ENCODE data around the gene DDHD1. TPM values are rescaled to one million over a fixed set of nuclear protein-coding genes. Genes with fewer than 3 reads are reported as not detected.
A peak's percentile ranks its signal among the peaks of the same experiment; 100 is the strongest.

The DDHD1 gene
- total and polyA plus RNA-seq, 7 donors = 2.8 to 7.6 (median 4.6) TPM

GRCh38 chr14:53010193-53011040, 142.7 kb downstream of the DDHD1 start:
- DNase-seq (no peak), ATAC-seq (peak in 3 of 4 donors; percentile 12 to 20 (median 14))
- H3K27me3 ChIP-seq (ENCODE audit: insufficient read depth in 3 of 3, low read length in 2 of 3) = no peaks in the 10 kb centered on the region
- WGBS, 3 donors = 40 to 63% (median 47%) methylated on average over 3 of the region's 3 CpGs
- H3K27ac ChIP-seq = no peak overlapping the region
- no peaks in the 10 kb centered on the region for H3K9me3 ChIP-seq
- intact Hi-C loops (cut with DNase I) = no loop called here
- H3K4me1 ChIP-seq = no peaks in the 10 kb centered on the region
- H3K36me3 ChIP-seq (ENCODE audit: insufficient read depth in 1 of 2, low read depth in 1 of 2) = no peaks in the 10 kb centered on the region
- H3K4me3 ChIP-seq = no peak overlapping the region
- no peak for TF ChIP-seq CTCF (IDR thresholded peaks at IDR 0.05)

GRCh38 chr14:53006931-53007562, 146.1 kb downstream of the DDHD1 start:
- no peak overlapping the region for H3K27ac ChIP-seq
- H3K27me3 ChIP-seq (ENCODE audit: insufficient read depth in 3 of 3, low read length in 2 of 3) = no peaks in the 10 kb centered on the region
- no peak for TF ChIP-seq CTCF (IDR thresholded peaks at IDR 0.05)
- ATAC-seq (no peak), DNase-seq (no peak)
- no peaks in the 10 kb centered on the region for H3K36me3 ChIP-seq (ENCODE audit: insufficient read depth in 1 of 2, low read depth in 1 of 2)
- H3K4me3 ChIP-seq = no peak overlapping the region
- H3K9me3 ChIP-seq = no peaks in the 10 kb centered on the region
- WGBS, 3 donors = 54 to 69% (median 55%) methylated on average over 4 of the region's 4 CpGs
- H3K4me1 ChIP-seq = no peaks in the 10 kb centered on the region
- intact Hi-C loops (cut with DNase I) = no loop called here

DNA sequence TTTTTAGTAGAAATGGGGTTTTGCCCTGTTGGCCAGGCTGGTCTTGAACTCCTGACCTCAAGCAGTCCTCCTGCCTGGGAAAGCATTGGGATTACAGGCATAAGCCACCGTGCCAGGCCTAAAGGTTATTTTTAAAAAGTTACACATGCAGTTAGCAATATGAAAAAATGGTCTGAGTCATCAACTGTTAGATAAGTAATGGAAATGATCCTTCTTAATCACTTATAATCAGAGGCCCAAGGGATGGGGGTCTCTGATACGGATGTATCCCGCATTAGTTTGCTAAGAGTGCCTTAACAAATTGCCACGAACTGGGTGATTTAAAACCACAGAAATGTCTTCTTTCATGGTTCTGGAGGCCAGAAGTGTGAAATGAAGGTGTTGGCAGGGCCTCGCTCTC, 148.1 kb downstream of the DDHD1 start:
- no peak for DNase-seq
- 58 to 61% (median 60%) methylated on average over 5 of the region's 5 CpGs for WGBS, 3 donors
- intact Hi-C loops (cut with DNase I) = no loop called here
- ATAC-seq = no peak
- Histone ChIP-seq H3K36me3 (ENCODE audit: insufficient read depth in 1 of 2, low read depth in 1 of 2) (no peaks in the 10 kb centered on the region), H3K4me1 (no peaks in the 10 kb centered on the region), H3K27me3 (ENCODE audit: insufficient read depth in 3 of 3, low read length in 2 of 3) (no peaks in the 10 kb centered on the region), H3K27ac (no peak overlapping the region), H3K4me3 (no peak overlapping the region), H3K9me3 (no peaks in the 10 kb centered on the region)
- TF ChIP-seq CTCF (IDR thresholded peaks at IDR 0.05) = no peak

- TF ChIP-seq CTCF (IDR thresholded peaks at IDR 0.05) = no peak
- Histone ChIP-seq H3K36me3 (ENCODE audit: insufficient read depth in 1 of 2, low read depth in 1 of 2) (no peaks in the 10 kb centered on the region), H3K4me3 (no peak overlapping the region), H3K9me3 (no peaks in the 10 kb centered on the region), H3K27ac (no peak overlapping the region), H3K27me3 (ENCODE audit: insufficient read depth in 3 of 3, low read length in 2 of 3) (no peaks in the 10 kb centered on the region), H3K4me1 (no peaks in the 10 kb centered on the region)
- no peak for DNase-seq
- no peak for ATAC-seq
- WGBS, 3 donors = 92 to 95% (median 93%) methylated on average over 4 of the region's 4 CpGs
- intact Hi-C loops (cut with DNase I) = no loop called here
Observed at GRCh38 chr14:53003776-53004175, 149.3 kb downstream of the DDHD1 start.
